ENCODE data around the gene SDK1.

SDK1 gene

GRCh38 chr7:3965794-3966395 lies 664.8 kb downstream of the SDK1 start:
- no peak for DNase-seq (ENCODE audit: low read depth)
- TF ChIP-seq CTCF (conservative IDR thresholded peaks at IDR 0.05; ENCODE audit: control insufficient read depth, insufficient read depth, low read depth, low read length) = no peak
- no peak overlapping the region for H3K4me3 ChIP-seq (ENCODE audit: control insufficient read depth, low read depth, low read length)

DNA sequence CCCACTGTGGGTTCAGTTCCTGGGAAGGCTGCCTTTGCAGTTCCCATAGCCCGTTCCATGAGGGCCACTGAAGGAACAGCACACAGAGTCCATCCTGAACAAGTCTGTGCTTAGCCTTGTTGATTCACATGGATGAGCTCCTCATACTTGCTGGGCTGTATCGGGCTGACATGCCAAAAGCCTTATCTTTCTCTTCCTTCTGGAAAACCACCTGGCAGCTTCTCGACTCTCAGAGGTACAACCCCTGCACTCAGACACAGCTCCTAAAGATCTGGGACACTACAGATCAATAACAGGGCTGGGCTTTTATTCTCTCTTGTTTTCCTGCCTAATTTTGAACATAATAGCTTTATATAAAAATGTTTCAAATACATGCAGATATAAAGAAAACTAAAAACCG lies 667.2 kb downstream of the SDK1 start:
- no peak for TF ChIP-seq CTCF (conservative IDR thresholded peaks at IDR 0.05; ENCODE audit: control insufficient read depth, insufficient read depth, low read depth, low read length)
- H3K4me3 ChIP-seq (ENCODE audit: control insufficient read depth, low read depth, low read length) = no peak overlapping the region
- no peak for DNase-seq (ENCODE audit: low read depth)

GRCh38 chr7:3969286-3969685 lies 668.2 kb downstream of the SDK1 start:
- no peak for DNase-seq (ENCODE audit: low read depth)
- no peak for TF ChIP-seq CTCF (conservative IDR thresholded peaks at IDR 0.05; ENCODE audit: control insufficient read depth, insufficient read depth, low read depth, low read length)

DNA sequence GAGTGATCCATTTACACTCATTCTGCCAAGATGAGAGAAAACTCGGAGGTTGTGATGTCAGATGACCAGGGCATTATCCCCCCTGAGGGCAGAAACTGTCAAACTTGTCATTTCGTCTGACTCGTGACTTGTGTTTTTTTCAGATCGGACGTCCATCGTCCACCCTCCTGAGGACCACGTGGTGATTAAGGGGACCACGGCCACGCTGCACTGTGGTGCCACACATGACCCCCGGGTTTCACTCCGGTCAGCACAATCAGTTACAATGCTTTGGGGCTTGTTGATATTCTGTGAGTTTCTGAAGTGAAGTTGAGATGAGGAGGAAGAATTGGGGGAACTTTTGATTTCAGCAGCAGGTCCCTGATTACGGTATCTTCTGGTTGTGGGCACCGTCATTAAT lies 670.3 kb downstream of the SDK1 start:
- DNase-seq (ENCODE audit: low read depth) = no peak
- TF ChIP-seq CTCF (conservative IDR thresholded peaks at IDR 0.05; ENCODE audit: control insufficient read depth, insufficient read depth, low read depth, low read length) = no peak
- no peak overlapping the region for H3K4me3 ChIP-seq (ENCODE audit: control insufficient read depth, low read depth, low read length)

More at GRCh38 chr7:3969286-3969685, 668.2 kb downstream of the SDK1 start:
- H3K4me3 ChIP-seq (ENCODE audit: control insufficient read depth, low read depth, low read length) = no peak overlapping the region

GRCh38 chr7:3973264-3973663 lies 672.2 kb downstream of the SDK1 start:
- no peak for TF ChIP-seq CTCF (conservative IDR thresholded peaks at IDR 0.05; ENCODE audit: control insufficient read depth, insufficient read depth, low read depth, low read length)
- H3K4me3 ChIP-seq (ENCODE audit: control insufficient read depth, low read depth, low read length) = no peak overlapping the region
- DNase-seq (ENCODE audit: low read depth) = no peak

- no peak for DNase-seq (ENCODE audit: low read depth)
- H3K4me3 ChIP-seq (ENCODE audit: control insufficient read depth, low read depth, low read length) = no peak overlapping the region
- TF ChIP-seq CTCF (conservative IDR thresholded peaks at IDR 0.05; ENCODE audit: control insufficient read depth, insufficient read depth, low read depth, low read length) = no peak
Observed at GRCh38 chr7:3974329-3974728, 673.3 kb downstream of the SDK1 start.

GRCh38 chr7:3975371-3975770 lies 674.3 kb downstream of the SDK1 start:
- TF ChIP-seq CTCF (conservative IDR thresholded peaks at IDR 0.05; ENCODE audit: control insufficient read depth, insufficient read depth, low read depth, low read length) = no peak
- H3K4me3 ChIP-seq (ENCODE audit: control insufficient read depth, low read depth, low read length) = no peak overlapping the region
- no peak for DNase-seq (ENCODE audit: low read depth)

Data from fibroblast of mammary gland (primary cell).